Measurements from ENCODE around the gene SNX6.
"Not testable (repeated sequence)": the region's sequence is repeated elsewhere in the genome, so short reads cannot be mapped to it uniquely, and the experiment has no call there.

SNX6 gene

GRCh38 chr14:34562776-34563150 lies 67.2 kb downstream of the SNX6 start:
- H3K27me3 ChIP-seq (replicated peaks; ENCODE audit: control insufficient read depth, insufficient read depth, low read length): no peaks in the 10 kb centered on the region
- H3K9me3 ChIP-seq (ENCODE audit: control insufficient read depth, low read length): no peaks in the 10 kb centered on the region
- H3K9ac ChIP-seq (ENCODE audit: low read length): no peak overlapping the region

GRCh38 chr14:34562037-34562775 lies 67.7 kb downstream of the SNX6 start:
- not testable (repeated sequence) for H3K27me3 ChIP-seq (replicated peaks; ENCODE audit: control insufficient read depth, insufficient read depth, low read length)

More at GRCh38 chr14:34562776-34563150, 67.2 kb downstream of the SNX6 start:
- Histone ChIP-seq H3K36me3 (ENCODE audit: control insufficient read depth, insufficient read depth, low read length, severe bottlenecking) (peaks cover 41% of the 10 kb centered on the region), H3K4me3 (ENCODE audit: low read length) (no peak overlapping the region), H3K4me1 (ENCODE audit: control insufficient read depth, insufficient read depth, low read length) (no peaks in the 10 kb centered on the region)
- no peak for DNase-seq (ENCODE audit: low read depth)

GRCh38 chr14:34556498-34556829 lies 73.5 kb downstream of the SNX6 start:
- H3K36me3 ChIP-seq (ENCODE audit: control insufficient read depth, insufficient read depth, low read length, severe bottlenecking); DNase-seq (ENCODE audit: low read depth); H3K9ac ChIP-seq (ENCODE audit: low read length); H3K27me3 ChIP-seq (replicated peaks; ENCODE audit: control insufficient read depth, insufficient read depth, low read length); H3K9me3 ChIP-seq (ENCODE audit: control insufficient read depth, low read length); H3K4me3 ChIP-seq (ENCODE audit: low read length); H3K4me1 ChIP-seq (ENCODE audit: control insufficient read depth, insufficient read depth, low read length): not testable (repeated sequence)

More at GRCh38 chr14:34562037-34562775, 67.7 kb downstream of the SNX6 start:
- H3K9me3 ChIP-seq (ENCODE audit: control insufficient read depth, low read length); H3K4me3 ChIP-seq (ENCODE audit: low read length); H3K4me1 ChIP-seq (ENCODE audit: control insufficient read depth, insufficient read depth, low read length); DNase-seq (ENCODE audit: low read depth); H3K9ac ChIP-seq (ENCODE audit: low read length): not testable (repeated sequence)
- H3K36me3 ChIP-seq (ENCODE audit: control insufficient read depth, insufficient read depth, low read length, severe bottlenecking): peaks cover 36% of the 10 kb centered on the region

- not testable (repeated sequence) for H3K36me3 ChIP-seq (ENCODE audit: control insufficient read depth, insufficient read depth, low read length, severe bottlenecking)
Measured at GRCh38 chr14:34555583-34556497, 74.1 kb downstream of the SNX6 start.

GRCh38 chr14:34554540-34555250 lies 75.3 kb downstream of the SNX6 start:
- peak; percentile 12 for DNase-seq (ENCODE audit: low read depth)

More at GRCh38 chr14:34555583-34556497, 74.1 kb downstream of the SNX6 start:
- not testable (repeated sequence) for H3K27me3 ChIP-seq (replicated peaks; ENCODE audit: control insufficient read depth, insufficient read depth, low read length); DNase-seq (ENCODE audit: low read depth); H3K4me1 ChIP-seq (ENCODE audit: control insufficient read depth, insufficient read depth, low read length); H3K9ac ChIP-seq (ENCODE audit: low read length); H3K9me3 ChIP-seq (ENCODE audit: control insufficient read depth, low read length); H3K4me3 ChIP-seq (ENCODE audit: low read length)

GRCh38 chr14:34549276-34549966 lies 80.5 kb downstream of the SNX6 start:
- H3K36me3 ChIP-seq (ENCODE audit: control insufficient read depth, insufficient read depth, low read length, severe bottlenecking); H3K4me1 ChIP-seq (ENCODE audit: control insufficient read depth, insufficient read depth, low read length); H3K4me3 ChIP-seq (ENCODE audit: low read length); H3K9ac ChIP-seq (ENCODE audit: low read length); H3K9me3 ChIP-seq (ENCODE audit: control insufficient read depth, low read length); DNase-seq (ENCODE audit: low read depth); H3K27me3 ChIP-seq (replicated peaks; ENCODE audit: control insufficient read depth, insufficient read depth, low read length): not testable (repeated sequence)

More at GRCh38 chr14:34554540-34555250, 75.3 kb downstream of the SNX6 start:
- H3K27me3 ChIP-seq (replicated peaks; ENCODE audit: control insufficient read depth, insufficient read depth, low read length): no peaks in the 10 kb centered on the region
- no peaks in the 10 kb centered on the region for H3K9me3 ChIP-seq (ENCODE audit: control insufficient read depth, low read length)
- no peak overlapping the region for H3K9ac ChIP-seq (ENCODE audit: low read length)
- H3K36me3 ChIP-seq (ENCODE audit: control insufficient read depth, insufficient read depth, low read length, severe bottlenecking): no peaks in the 10 kb centered on the region
- H3K4me1 ChIP-seq (ENCODE audit: control insufficient read depth, insufficient read depth, low read length): no peaks in the 10 kb centered on the region
- H3K4me3 ChIP-seq (ENCODE audit: low read length): no peak overlapping the region

GRCh38 chr14:34548472-34548981 lies 81.4 kb downstream of the SNX6 start:
- H3K4me1 ChIP-seq (ENCODE audit: control insufficient read depth, insufficient read depth, low read length): no peaks in the 10 kb centered on the region
- H3K9me3 ChIP-seq (ENCODE audit: control insufficient read depth, low read length): no peaks in the 10 kb centered on the region
- no peaks in the 10 kb centered on the region for H3K27me3 ChIP-seq (replicated peaks; ENCODE audit: control insufficient read depth, insufficient read depth, low read length)
- no peak overlapping the region for H3K4me3 ChIP-seq (ENCODE audit: low read length)
- DNase-seq (ENCODE audit: low read depth): no peak
- no peaks in the 10 kb centered on the region for H3K36me3 ChIP-seq (ENCODE audit: control insufficient read depth, insufficient read depth, low read length, severe bottlenecking)
- H3K9ac ChIP-seq (ENCODE audit: low read length): no peak overlapping the region

GRCh38 chr14:34547136-34547520 lies 82.8 kb downstream of the SNX6 start:
- H3K27me3 ChIP-seq (replicated peaks; ENCODE audit: control insufficient read depth, insufficient read depth, low read length); H3K4me3 ChIP-seq (ENCODE audit: low read length); DNase-seq (ENCODE audit: low read depth); H3K9me3 ChIP-seq (ENCODE audit: control insufficient read depth, low read length); H3K4me1 ChIP-seq (ENCODE audit: control insufficient read depth, insufficient read depth, low read length); H3K9ac ChIP-seq (ENCODE audit: low read length); H3K36me3 ChIP-seq (ENCODE audit: control insufficient read depth, insufficient read depth, low read length, severe bottlenecking): not testable (repeated sequence)

GRCh38 chr14:34546272-34547135 lies 83.4 kb downstream of the SNX6 start:
- not testable (repeated sequence) for H3K4me1 ChIP-seq (ENCODE audit: control insufficient read depth, insufficient read depth, low read length); H3K27me3 ChIP-seq (replicated peaks; ENCODE audit: control insufficient read depth, insufficient read depth, low read length); H3K9ac ChIP-seq (ENCODE audit: low read length); DNase-seq (ENCODE audit: low read depth); H3K36me3 ChIP-seq (ENCODE audit: control insufficient read depth, insufficient read depth, low read length, severe bottlenecking); H3K4me3 ChIP-seq (ENCODE audit: low read length); H3K9me3 ChIP-seq (ENCODE audit: control insufficient read depth, low read length)

All from adipocyte (in vitro differentiated cells).